Measurements from ENCODE around the gene TGFB2. TPM values are rescaled to one million over a fixed set of nuclear protein-coding genes. Genes with fewer than 3 reads are reported as not detected.

TGFB2 gene
- polyA plus RNA-seq, 2 donors: 0.16 to 0.34 TPM

- Histone ChIP-seq H3K27me3 (ENCODE audit: control insufficient read depth in 1 of 2, insufficient read depth in 2 of 2, low read length in 2 of 2) (no peaks in the 10 kb centered on the region), H3K4me1 (ENCODE audit: control insufficient read depth in 2 of 2, insufficient read depth in 2 of 2, low read length in 1 of 2) (no peaks in the 10 kb centered on the region), H3K27ac (ENCODE audit: low read depth in 2 of 2, low read length in 1 of 2) (no peak overlapping the region), H3K36me3 (ENCODE audit: control insufficient read depth in 2 of 2, insufficient read depth in 2 of 2, low read length in 1 of 2) (no peaks in the 10 kb centered on the region), H3K4me3 (ENCODE audit: low read depth in 1 of 2, low read length in 2 of 2) (no peak overlapping the region), H3K9me3 (ENCODE audit: control insufficient read depth in 2 of 2, insufficient read depth in 1 of 2, low read depth in 1 of 2, low read length in 1 of 2) (no peaks in the 10 kb centered on the region)
- WGBS, 2 donors: 67 to 76% methylated on average over 9 of the region's 9 CpGs
These were observed 94.6 kb downstream of the TGFB2 start for GRCh38 chr1:218439541-218440295.

- WGBS, 2 donors: 86 to 90% methylated on average over 2 of the region's 2 CpGs
- Histone ChIP-seq H3K36me3 (ENCODE audit: control insufficient read depth in 2 of 2, insufficient read depth in 2 of 2, low read length in 1 of 2) (no peaks in the 10 kb centered on the region), H3K4me1 (ENCODE audit: control insufficient read depth in 2 of 2, insufficient read depth in 2 of 2, low read length in 1 of 2) (no peaks in the 10 kb centered on the region), H3K27me3 (ENCODE audit: control insufficient read depth in 1 of 2, insufficient read depth in 2 of 2, low read length in 2 of 2) (no peaks in the 10 kb centered on the region), H3K4me3 (ENCODE audit: low read depth in 1 of 2, low read length in 2 of 2) (no peak overlapping the region), H3K27ac (ENCODE audit: low read depth in 2 of 2, low read length in 1 of 2) (no peak overlapping the region), H3K9me3 (ENCODE audit: control insufficient read depth in 2 of 2, insufficient read depth in 1 of 2, low read depth in 1 of 2, low read length in 1 of 2) (no peaks in the 10 kb centered on the region)
These were observed 98.1 kb downstream of the TGFB2 start for GRCh38 chr1:218443255-218443654.

DNA sequence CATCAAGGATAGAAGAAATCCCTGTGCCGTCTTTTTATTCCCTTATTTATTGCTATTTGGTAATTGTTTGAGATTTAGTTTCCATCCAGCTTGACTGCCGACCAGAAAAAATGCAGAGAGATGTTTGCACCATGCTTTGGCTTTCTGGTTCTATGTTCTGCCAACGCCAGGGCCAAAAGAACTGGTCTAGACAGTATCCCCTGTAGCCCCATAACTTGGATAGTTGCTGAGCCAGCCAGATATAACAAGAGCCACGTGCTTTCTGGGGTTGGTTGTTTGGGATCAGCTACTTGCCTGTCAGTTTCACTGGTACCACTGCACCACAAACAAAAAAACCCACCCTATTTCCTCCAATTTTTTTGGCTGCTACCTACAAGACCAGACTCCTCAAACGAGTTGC is 99.0 kb downstream of the TGFB2 start:
- Histone ChIP-seq H3K27ac (ENCODE audit: low read depth in 2 of 2, low read length in 1 of 2) (no peak overlapping the region), H3K36me3 (ENCODE audit: control insufficient read depth in 2 of 2, insufficient read depth in 2 of 2, low read length in 1 of 2) (no peaks in the 10 kb centered on the region), H3K4me1 (ENCODE audit: control insufficient read depth in 2 of 2, insufficient read depth in 2 of 2, low read length in 1 of 2) (no peaks in the 10 kb centered on the region), H3K4me3 (ENCODE audit: low read depth in 1 of 2, low read length in 2 of 2) (no peak overlapping the region), H3K27me3 (ENCODE audit: control insufficient read depth in 1 of 2, insufficient read depth in 2 of 2, low read length in 2 of 2) (no peaks in the 10 kb centered on the region), H3K9me3 (ENCODE audit: control insufficient read depth in 2 of 2, insufficient read depth in 1 of 2, low read depth in 1 of 2, low read length in 1 of 2) (no peaks in the 10 kb centered on the region)
- WGBS, 2 donors: 68 to 72% methylated on average over 5 of the region's 5 CpGs

DNA sequence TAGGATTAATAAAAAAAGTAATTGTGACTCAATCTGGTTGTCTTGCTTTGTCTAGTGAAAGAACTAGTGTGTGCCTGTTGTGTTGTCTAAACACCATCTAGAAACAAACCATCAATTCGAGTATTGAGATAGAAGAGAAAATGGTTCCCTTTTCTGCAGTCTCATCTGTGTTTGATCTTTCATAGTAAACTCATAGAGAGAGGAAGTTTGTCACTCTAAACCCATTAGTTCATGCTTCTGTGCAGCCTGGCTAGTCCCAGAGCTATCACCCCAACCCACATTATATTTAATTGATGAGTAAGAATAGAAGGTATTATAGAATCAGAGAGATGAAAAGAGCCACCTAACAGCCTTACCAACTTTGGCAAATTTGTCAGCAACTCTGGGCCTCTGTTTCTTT is 99.5 kb downstream of the TGFB2 start:
- Histone ChIP-seq H3K4me3 (ENCODE audit: low read depth in 1 of 2, low read length in 2 of 2) (no peak overlapping the region), H3K9me3 (ENCODE audit: control insufficient read depth in 2 of 2, insufficient read depth in 1 of 2, low read depth in 1 of 2, low read length in 1 of 2) (no peaks in the 10 kb centered on the region), H3K27me3 (ENCODE audit: control insufficient read depth in 1 of 2, insufficient read depth in 2 of 2, low read length in 2 of 2) (no peaks in the 10 kb centered on the region), H3K4me1 (ENCODE audit: control insufficient read depth in 2 of 2, insufficient read depth in 2 of 2, low read length in 1 of 2) (no peaks in the 10 kb centered on the region), H3K27ac (ENCODE audit: low read depth in 2 of 2, low read length in 1 of 2) (no peak overlapping the region), H3K36me3 (ENCODE audit: control insufficient read depth in 2 of 2, insufficient read depth in 2 of 2, low read length in 1 of 2) (no peaks in the 10 kb centered on the region)
- WGBS, 2 donors: 71 to 72% methylated on average over 1 of the region's 1 CpG

DNA sequence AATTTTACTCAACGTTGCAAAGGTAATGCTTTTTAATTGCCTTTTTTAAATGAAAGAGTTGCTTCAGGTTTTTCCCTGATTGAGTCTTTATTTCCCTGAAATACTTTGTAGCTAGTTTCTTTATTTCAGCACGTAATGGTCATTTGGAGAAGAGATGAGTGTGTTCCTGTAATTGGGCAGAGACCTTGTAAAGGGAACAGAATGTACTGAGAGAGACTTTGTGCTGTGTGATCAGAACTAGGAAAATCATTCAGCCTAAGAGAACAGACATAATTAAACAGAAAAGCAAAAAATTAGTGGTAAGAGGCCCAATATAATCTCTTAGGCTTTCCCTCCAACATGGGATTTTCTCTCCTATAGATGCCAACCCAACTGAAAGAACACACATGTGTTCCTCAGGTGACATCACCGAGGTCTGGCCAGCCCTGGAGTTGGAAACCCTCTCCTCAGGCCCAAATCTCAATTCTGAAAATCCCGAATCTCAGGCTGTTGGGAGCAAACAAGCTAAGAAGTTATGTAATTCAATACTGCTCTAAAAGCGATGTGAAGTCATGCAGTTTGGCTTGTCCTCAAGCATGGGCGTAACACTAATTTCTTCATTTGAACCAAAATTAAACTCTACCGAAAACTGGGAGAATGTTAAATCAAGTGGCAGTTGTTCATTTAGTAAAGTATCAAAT is 102.0 kb downstream of the TGFB2 start:
- Histone ChIP-seq H3K9me3 (ENCODE audit: control insufficient read depth in 2 of 2, insufficient read depth in 1 of 2, low read depth in 1 of 2, low read length in 1 of 2) (no peaks in the 10 kb centered on the region), H3K4me3 (ENCODE audit: low read depth in 1 of 2, low read length in 2 of 2) (no peak overlapping the region), H3K4me1 (ENCODE audit: control insufficient read depth in 2 of 2, insufficient read depth in 2 of 2, low read length in 1 of 2) (no peaks in the 10 kb centered on the region), H3K27me3 (ENCODE audit: control insufficient read depth in 1 of 2, insufficient read depth in 2 of 2, low read length in 2 of 2) (no peaks in the 10 kb centered on the region), H3K36me3 (ENCODE audit: control insufficient read depth in 2 of 2, insufficient read depth in 2 of 2, low read length in 1 of 2) (no peaks in the 10 kb centered on the region), H3K27ac (ENCODE audit: low read depth in 2 of 2, low read length in 1 of 2) (no peak overlapping the region)
- WGBS, 2 donors: 86 to 87% methylated on average over 7 of the region's 7 CpGs

DNA sequence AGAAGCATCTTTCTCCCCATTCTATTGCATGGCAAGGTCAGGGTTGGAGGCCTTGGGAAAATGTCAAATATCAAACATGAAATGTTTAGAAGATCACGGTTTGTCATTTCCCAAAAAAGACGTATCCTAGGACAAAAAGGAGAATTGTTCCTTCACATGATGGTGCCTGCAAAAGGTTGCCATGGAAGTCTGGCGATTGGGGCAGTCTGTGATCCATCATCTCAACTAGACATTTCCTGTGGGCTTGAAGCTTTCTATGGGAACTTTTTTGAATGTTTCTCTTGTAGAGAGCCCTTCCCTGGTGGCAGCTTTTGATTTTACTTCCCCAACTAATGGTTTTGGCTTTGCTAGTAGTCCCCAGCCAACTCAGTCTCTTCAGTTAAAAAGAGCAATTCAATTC is 106.3 kb downstream of the TGFB2 start:
- H3K27ac ChIP-seq (ENCODE audit: low read depth in 2 of 2, low read length in 1 of 2): no peak overlapping the region
- no peaks in the 10 kb centered on the region for H3K36me3 ChIP-seq (ENCODE audit: control insufficient read depth in 2 of 2, insufficient read depth in 2 of 2, low read length in 1 of 2)
- no peaks in the 10 kb centered on the region for H3K27me3 ChIP-seq (ENCODE audit: control insufficient read depth in 1 of 2, insufficient read depth in 2 of 2, low read length in 2 of 2)
- H3K4me1 ChIP-seq (ENCODE audit: control insufficient read depth in 2 of 2, insufficient read depth in 2 of 2, low read length in 1 of 2): no peaks in the 10 kb centered on the region
- WGBS, 2 donors: 69 to 70% methylated on average over 3 of the region's 3 CpGs
- H3K9me3 ChIP-seq (ENCODE audit: control insufficient read depth in 2 of 2, insufficient read depth in 1 of 2, low read depth in 1 of 2, low read length in 1 of 2): no peaks in the 10 kb centered on the region
- no peak overlapping the region for H3K4me3 ChIP-seq (ENCODE audit: low read depth in 1 of 2, low read length in 2 of 2)

- 88 to 89% methylated on average over 2 of the region's 2 CpGs for WGBS, 2 donors
These were observed 109.7 kb downstream of the TGFB2 start for GRCh38 chr1:218454700-218455282.

GRCh38 chr1:218456444-218456843 is 111.3 kb downstream of the TGFB2 start:
- Histone ChIP-seq H3K4me3 (ENCODE audit: low read depth in 1 of 2, low read length in 2 of 2) (no peak overlapping the region), H3K27me3 (ENCODE audit: control insufficient read depth in 1 of 2, insufficient read depth in 2 of 2, low read length in 2 of 2) (no peaks in the 10 kb centered on the region), H3K4me1 (ENCODE audit: control insufficient read depth in 2 of 2, insufficient read depth in 2 of 2, low read length in 1 of 2) (peaks cover 0 to 2% of the 10 kb centered on the region in 2 donors), H3K9me3 (ENCODE audit: control insufficient read depth in 2 of 2, insufficient read depth in 1 of 2, low read depth in 1 of 2, low read length in 1 of 2) (no peaks in the 10 kb centered on the region), H3K36me3 (ENCODE audit: control insufficient read depth in 2 of 2, insufficient read depth in 2 of 2, low read length in 1 of 2) (no peaks in the 10 kb centered on the region), H3K27ac (ENCODE audit: low read depth in 2 of 2, low read length in 1 of 2) (no peak overlapping the region)
- WGBS, 2 donors: 85 to 86% methylated on average over 3 of the region's 3 CpGs

More at GRCh38 chr1:218454700-218455282, 109.7 kb downstream of the TGFB2 start:
- H3K27me3 ChIP-seq (ENCODE audit: control insufficient read depth in 1 of 2, insufficient read depth in 2 of 2, low read length in 2 of 2): no peaks in the 10 kb centered on the region
- no peaks in the 10 kb centered on the region for H3K36me3 ChIP-seq (ENCODE audit: control insufficient read depth in 2 of 2, insufficient read depth in 2 of 2, low read length in 1 of 2)
- H3K27ac ChIP-seq (ENCODE audit: low read depth in 2 of 2, low read length in 1 of 2): no peak overlapping the region
- H3K9me3 ChIP-seq (ENCODE audit: control insufficient read depth in 2 of 2, insufficient read depth in 1 of 2, low read depth in 1 of 2, low read length in 1 of 2): no peaks in the 10 kb centered on the region
- H3K4me3 ChIP-seq (ENCODE audit: low read depth in 1 of 2, low read length in 2 of 2): no peak overlapping the region
- no peaks in the 10 kb centered on the region for H3K4me1 ChIP-seq (ENCODE audit: control insufficient read depth in 2 of 2, insufficient read depth in 2 of 2, low read length in 1 of 2)

- Histone ChIP-seq H3K9me3 (ENCODE audit: control insufficient read depth in 2 of 2, insufficient read depth in 1 of 2, low read depth in 1 of 2, low read length in 1 of 2) (no peaks in the 10 kb centered on the region), H3K4me1 (ENCODE audit: control insufficient read depth in 2 of 2, insufficient read depth in 2 of 2, low read length in 1 of 2) (peaks cover 0 to 2% of the 10 kb centered on the region in 2 donors), H3K36me3 (ENCODE audit: control insufficient read depth in 2 of 2, insufficient read depth in 2 of 2, low read length in 1 of 2) (no peaks in the 10 kb centered on the region), H3K27me3 (ENCODE audit: control insufficient read depth in 1 of 2, insufficient read depth in 2 of 2, low read length in 2 of 2) (no peaks in the 10 kb centered on the region), H3K4me3 (ENCODE audit: low read depth in 1 of 2, low read length in 2 of 2) (no peak overlapping the region), H3K27ac (ENCODE audit: low read depth in 2 of 2, low read length in 1 of 2) (peak overlapping the region; percentile 29 to 53)
- 50 to 53% methylated on average over 8 of the region's 8 CpGs for WGBS, 2 donors
These were observed 114.3 kb downstream of the TGFB2 start for GRCh38 chr1:218459450-218459849.
